ENCODE data around the gene ZNF516. TPM values are rescaled to one million over a fixed set of nuclear protein-coding genes. Genes with fewer than 3 reads are reported as not detected.

Gene ZNF516
- total and polyA plus RNA-seq, 7 experiments from 2014 or later: 1.9 to 60.4 (median 21.7) TPM

- Mint-ChIP-seq H3K27ac (peak overlapping the region in 1 of 9 donors; percentile 28), H3K36me3 (peaks cover 0 to 24% (median 21%) of the 10 kb centered on the region in 5 donors), H3K27me3 (peaks cover 0 to 22% (median 0%) of the 10 kb centered on the region in 5 donors), H3K4me3 (peak overlapping the region in 2 of 10 donors; percentile 12 to 28), H3K4me1 (peaks cover 10 to 60% (median 49%) of the 10 kb centered on the region in 7 donors), H3K9me3 (peaks cover 0 to 3% (median 0%) of the 10 kb centered on the region in 11 donors)
- ChIA-PET POLR2A (interaction anchor here (1.0 kb wide), 1 partner anchor 76 kb away, joined by 3 read pairs; no protein-coding TSS in a partner anchor), CTCF (no interaction called here)
- Histone ChIP-seq H3K36me3 (ENCODE audit: control insufficient read depth in 2 of 3, insufficient read depth in 3 of 3, low read length in 3 of 3) (peaks cover 0 to 4% (median 0%) of the 10 kb centered on the region in 3 experiments), H3K4me3 (ENCODE audit: low read length) (no peak overlapping the region), H3K27ac (ENCODE audit: low read depth, low read length) (no peak overlapping the region), H3K9me3 (ENCODE audit: control insufficient read depth in 2 of 3, low read length in 3 of 3) (no peaks in the 10 kb centered on the region), H3K27me3 (ENCODE audit: control insufficient read depth in 2 of 2, insufficient read depth in 2 of 2, low read length in 2 of 2) (no peaks in the 10 kb centered on the region), H3K4me1 (ENCODE audit: control insufficient read depth in 2 of 2, insufficient read depth in 2 of 2, low read length in 2 of 2) (peaks cover 0 to 4% of the 10 kb centered on the region in 2 donors)
- intact Hi-C loops (cut with micrococcal nuclease): no loop called here
- ATAC-seq (no peak), DNase-seq (peak in 1 of 9 donors; percentile 8)
Observed at GRCh38 chr18:76412818-76413565, 82.0 kb downstream of the ZNF516 start.

GRCh38 chr18:76412010-76412817 lies 82.8 kb downstream of the ZNF516 start:
- Histone ChIP-seq H3K9me3 (ENCODE audit: control insufficient read depth in 2 of 3, low read length in 3 of 3) (no peaks in the 10 kb centered on the region), H3K27me3 (ENCODE audit: control insufficient read depth in 2 of 2, insufficient read depth in 2 of 2, low read length in 2 of 2) (no peaks in the 10 kb centered on the region), H3K27ac (ENCODE audit: low read depth, low read length) (no peak overlapping the region), H3K4me1 (ENCODE audit: control insufficient read depth in 2 of 2, insufficient read depth in 2 of 2, low read length in 2 of 2) (peaks cover 0 to 4% of the 10 kb centered on the region in 2 donors), H3K4me3 (ENCODE audit: low read length) (no peak overlapping the region), H3K36me3 (ENCODE audit: control insufficient read depth in 2 of 3, insufficient read depth in 3 of 3, low read length in 3 of 3) (peaks cover 0 to 4% (median 0%) of the 10 kb centered on the region in 3 experiments)
- ChIA-PET POLR2A (interaction anchor here (1.0 kb wide), 1 partner anchor 76 kb away, joined by 3 read pairs; no protein-coding TSS in a partner anchor), CTCF (no interaction called here)
- intact Hi-C loops (cut with micrococcal nuclease): no loop called here
- ATAC-seq (no peak), DNase-seq (peak in 1 of 9 donors; percentile 10)
- peak overlapping the region in 1 of 9 donors; percentile 28 for H3K27ac Mint-ChIP-seq
- peak overlapping the region in 2 of 10 donors; percentile 12 to 28 for H3K4me3 Mint-ChIP-seq
- peaks cover 10 to 64% (median 54%) of the 10 kb centered on the region in 7 donors for H3K4me1 Mint-ChIP-seq
- peaks cover 0 to 3% (median 0%) of the 10 kb centered on the region in 11 donors for H3K9me3 Mint-ChIP-seq
- peaks cover 0 to 21% (median 0%) of the 10 kb centered on the region in 5 donors for H3K27me3 Mint-ChIP-seq
- peaks cover 0 to 27% (median 21%) of the 10 kb centered on the region in 5 donors for H3K36me3 Mint-ChIP-seq

DNA sequence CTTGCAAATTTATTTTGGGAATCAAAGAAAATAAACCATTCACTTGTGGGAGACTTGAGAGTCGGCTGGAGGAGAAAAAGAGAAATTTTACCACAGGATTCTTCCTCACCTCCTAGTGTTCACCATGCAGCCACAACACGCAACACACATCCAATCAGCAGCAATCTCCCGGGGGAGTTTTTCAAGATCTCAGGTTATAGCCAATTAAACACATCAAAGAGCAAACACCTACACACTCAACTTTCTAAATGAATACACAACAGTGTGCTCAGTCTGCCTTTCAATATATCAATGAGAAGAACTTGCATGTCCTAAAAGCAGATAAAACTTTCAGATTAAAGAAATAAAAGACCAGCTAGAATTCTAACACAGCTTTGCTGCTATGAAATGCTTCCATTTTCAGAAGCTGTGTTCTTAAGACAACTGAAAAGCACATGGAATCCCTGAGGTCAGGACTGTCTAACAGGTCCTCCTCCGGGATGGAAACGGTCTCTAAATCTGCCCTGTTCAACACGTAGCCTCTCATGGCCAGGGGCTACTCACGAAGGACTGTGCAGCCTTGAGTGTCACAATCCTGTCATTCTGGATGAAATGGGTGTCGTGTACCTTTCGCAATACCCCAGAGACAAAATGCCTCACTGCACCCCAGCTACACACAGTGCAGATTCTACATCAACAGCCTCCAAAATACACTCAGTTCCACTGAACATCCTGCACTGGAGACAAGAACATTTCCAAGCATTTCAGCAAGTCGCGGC lies 84.2 kb downstream of the ZNF516 start:
- Mint-ChIP-seq H3K27me3 (peaks cover 0 to 15% (median 0%) of the 10 kb centered on the region in 5 donors), H3K27ac (peak overlapping the region in 1 of 9 donors; percentile 54), H3K4me3 (peak overlapping the region in 3 of 10 donors; percentile 0 to 28 (median 6)), H3K9me3 (peaks cover 0 to 3% (median 0%) of the 10 kb centered on the region in 11 donors), H3K4me1 (peaks cover 10 to 73% (median 59%) of the 10 kb centered on the region in 7 donors), H3K36me3 (peaks cover 0 to 27% (median 21%) of the 10 kb centered on the region in 5 donors)
- Histone ChIP-seq H3K4me1 (ENCODE audit: control insufficient read depth in 2 of 2, insufficient read depth in 2 of 2, low read length in 2 of 2) (peaks cover 0 to 4% of the 10 kb centered on the region in 2 donors), H3K36me3 (ENCODE audit: control insufficient read depth in 2 of 3, insufficient read depth in 3 of 3, low read length in 3 of 3) (peaks cover 0 to 4% (median 0%) of the 10 kb centered on the region in 3 experiments), H3K27ac (ENCODE audit: low read depth, low read length) (no peak overlapping the region), H3K4me3 (ENCODE audit: low read length) (no peak overlapping the region), H3K27me3 (ENCODE audit: control insufficient read depth in 2 of 2, insufficient read depth in 2 of 2, low read length in 2 of 2) (no peaks in the 10 kb centered on the region), H3K9me3 (ENCODE audit: control insufficient read depth in 2 of 3, low read length in 3 of 3) (no peaks in the 10 kb centered on the region)
- DNase-seq: peak in 1 of 9 donors; percentile 18
- ChIA-PET CTCF (interaction anchor here (1.9 to 2.5 kb wide), 2 partner anchors 11 to 299 kb away, joined by 6 to 11 read pairs; no protein-coding TSS in a partner anchor), POLR2A (no interaction called here)
- no peak for ATAC-seq
- intact Hi-C loops (cut with micrococcal nuclease): no loop called here

- ChIA-PET CTCF (interaction anchor here (1.9 to 2.5 kb wide), 2 partner anchors 10 to 300 kb away, joined by 6 to 11 read pairs; no protein-coding TSS in a partner anchor), POLR2A (no interaction called here)
- Mint-ChIP-seq H3K4me3 (peak overlapping the region in 1 of 10 donors; percentile 54), H3K9me3 (peaks cover 0 to 3% (median 0%) of the 10 kb centered on the region in 11 donors), H3K27ac (peak overlapping the region in 2 of 9 donors; percentile 54 to 57), H3K4me1 (peaks cover 10 to 71% (median 54%) of the 10 kb centered on the region in 7 donors), H3K36me3 (peaks cover 0 to 29% (median 21%) of the 10 kb centered on the region in 5 donors), H3K27me3 (peaks cover 0 to 13% (median 0%) of the 10 kb centered on the region in 5 donors)
- no peak overlapping the region for H3K4me3 ChIP-seq (ENCODE audit: low read length)
- DNase-seq (peak in 1 of 9 donors; percentile 15), ATAC-seq (no peak)
- peaks cover 0 to 4% (median 0%) of the 10 kb centered on the region in 3 experiments for H3K36me3 ChIP-seq (ENCODE audit: control insufficient read depth in 2 of 3, insufficient read depth in 3 of 3, low read length in 3 of 3)
- peaks cover 0 to 4% of the 10 kb centered on the region in 2 donors for H3K4me1 ChIP-seq (ENCODE audit: control insufficient read depth in 2 of 2, insufficient read depth in 2 of 2, low read length in 2 of 2)
- H3K27ac ChIP-seq (ENCODE audit: low read depth, low read length): no peak overlapping the region
- intact Hi-C loops (cut with micrococcal nuclease): no loop called here
- H3K27me3 ChIP-seq (ENCODE audit: control insufficient read depth in 2 of 2, insufficient read depth in 2 of 2, low read length in 2 of 2): no peaks in the 10 kb centered on the region
- H3K9me3 ChIP-seq (ENCODE audit: control insufficient read depth in 2 of 3, low read length in 3 of 3): no peaks in the 10 kb centered on the region
Observed at GRCh38 chr18:76410033-76410432, 85.0 kb downstream of the ZNF516 start.

- intact Hi-C loops (cut with micrococcal nuclease): no loop called here
- Mint-ChIP-seq H3K27me3 (peaks cover 0 to 9% (median 0%) of the 10 kb centered on the region in 5 donors), H3K4me1 (peaks cover 10 to 77% (median 52%) of the 10 kb centered on the region in 7 donors), H3K4me3 (no peak overlapping the region), H3K27ac (no peak overlapping the region), H3K36me3 (peaks cover 0 to 29% (median 21%) of the 10 kb centered on the region in 5 donors), H3K9me3 (peaks cover 0 to 3% (median 0%) of the 10 kb centered on the region in 11 donors)
- ATAC-seq: no peak
- Histone ChIP-seq H3K4me1 (ENCODE audit: control insufficient read depth in 2 of 2, insufficient read depth in 2 of 2, low read length in 2 of 2) (peaks cover 0 to 4% of the 10 kb centered on the region in 2 donors), H3K4me3 (ENCODE audit: low read length) (no peak overlapping the region), H3K9me3 (ENCODE audit: control insufficient read depth in 2 of 3, low read length in 3 of 3) (no peaks in the 10 kb centered on the region), H3K27ac (ENCODE audit: low read depth, low read length) (no peak overlapping the region), H3K36me3 (ENCODE audit: control insufficient read depth in 2 of 3, insufficient read depth in 3 of 3, low read length in 3 of 3) (peaks cover 0 to 4% (median 0%) of the 10 kb centered on the region in 3 experiments), H3K27me3 (ENCODE audit: control insufficient read depth in 2 of 2, insufficient read depth in 2 of 2, low read length in 2 of 2) (no peaks in the 10 kb centered on the region)
- DNase-seq: no peak
- ChIA-PET CTCF (interaction anchor here (1.9 to 2.5 kb wide), 2 partner anchors 9 to 301 kb away, joined by 6 to 11 read pairs; no protein-coding TSS in a partner anchor), POLR2A (no interaction called here)
Observed at GRCh38 chr18:76408480-76409067, 86.5 kb downstream of the ZNF516 start.

Measured in naive thymus-derived CD4-positive, alpha-beta T cell (primary cell).